ENCODE data around the gene VNN1.

The VNN1 gene

DNA sequence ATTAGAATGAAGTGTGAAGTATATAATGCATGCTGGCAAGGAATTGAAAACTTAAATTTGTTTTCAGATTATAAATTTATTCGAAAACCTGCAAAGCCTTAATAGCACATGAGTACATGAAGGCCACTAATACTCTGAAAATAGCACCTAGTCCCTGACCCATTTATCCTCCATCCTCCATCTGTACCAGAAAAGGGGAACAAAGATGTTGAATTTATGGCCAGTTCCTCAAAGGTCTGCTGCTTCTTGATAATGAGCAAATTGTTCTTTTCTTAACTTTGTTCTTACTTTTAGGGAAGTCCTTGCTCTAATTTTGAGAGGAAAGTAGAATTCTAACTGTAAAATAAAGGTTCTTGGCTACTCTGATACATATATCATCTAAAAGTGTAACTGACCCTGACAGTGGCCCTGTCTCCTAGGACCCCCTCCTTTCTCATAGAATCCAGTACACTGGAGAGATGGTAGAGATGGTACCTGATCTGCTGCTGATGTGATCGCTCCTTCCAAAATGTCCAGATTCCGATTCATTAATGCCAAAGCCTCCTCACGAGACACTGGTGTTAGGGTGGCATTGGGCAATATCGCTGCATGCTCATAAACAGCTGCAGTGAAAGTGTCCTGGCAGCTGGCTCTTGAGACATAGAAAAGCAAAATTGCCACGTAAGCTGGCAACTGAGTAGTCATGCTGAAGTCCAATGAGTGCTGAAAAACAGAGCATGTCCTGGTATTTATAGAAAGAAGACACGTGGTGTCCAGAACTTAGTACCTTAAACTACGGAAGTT, at the start of gene VNN1:
Gene VNN1 (minus strand): TSS at position 704 of the 783 bp plus-strand sequence. CDS start 20 bp downstream, at position 684.
- peak; percentile 4 to 58 for DNase-seq

DNA sequence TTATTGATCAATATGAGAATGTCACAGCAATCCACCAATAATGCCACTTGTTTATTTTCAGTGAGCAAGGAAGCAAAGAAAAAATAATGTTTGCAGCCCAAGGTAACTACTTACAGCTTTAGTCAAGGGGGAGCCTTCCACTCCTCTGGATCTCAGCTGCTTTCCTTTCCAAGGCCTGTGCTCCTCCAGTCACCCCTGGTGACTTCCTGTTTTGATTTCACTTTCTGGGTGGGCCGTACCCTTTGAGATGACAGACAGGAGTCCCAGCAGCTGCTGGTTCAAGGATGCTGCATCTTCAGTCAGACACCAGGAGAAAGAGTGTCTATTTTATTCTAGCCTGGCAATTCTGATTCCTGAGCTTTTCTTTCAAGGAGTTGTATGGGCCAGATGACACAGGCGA, 49.4 kb upstream of the VNN1 start:
- DNase-seq, result peak; percentile 50 to 63

GRCh38 chr6:132760256-132760655, 46.4 kb upstream of the VNN1 start:
- DNase-seq, result no peak

GRCh38 chr6:132758689-132759088, 44.8 kb upstream of the VNN1 start:
- DNase-seq, result no peak

DNA sequence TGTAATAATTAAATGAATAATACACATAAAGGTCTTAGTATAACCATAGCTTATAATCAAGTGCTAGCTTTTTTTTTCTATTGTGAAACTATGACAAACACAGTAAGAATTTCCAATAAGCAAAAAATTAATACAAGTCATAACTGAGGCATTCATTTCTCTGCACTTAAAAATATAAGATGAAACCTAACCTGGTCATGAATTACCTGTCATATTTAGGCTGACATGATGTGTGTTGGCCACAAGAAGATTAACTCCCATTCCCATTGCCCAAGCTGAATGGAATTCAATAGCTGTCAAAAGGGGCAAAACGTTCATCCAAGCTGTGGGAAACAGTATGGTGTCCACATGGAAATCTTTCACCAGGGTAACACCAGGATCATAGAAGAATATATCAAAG, 38.4 kb upstream of the VNN1 start:
- no peak for DNase-seq

- no peak for DNase-seq
Measured at GRCh38 chr6:132751828-132752227, 38.0 kb upstream of the VNN1 start.

GRCh38 chr6:132751306-132751705, 37.5 kb upstream of the VNN1 start:
- DNase-seq, result no peak

DNA sequence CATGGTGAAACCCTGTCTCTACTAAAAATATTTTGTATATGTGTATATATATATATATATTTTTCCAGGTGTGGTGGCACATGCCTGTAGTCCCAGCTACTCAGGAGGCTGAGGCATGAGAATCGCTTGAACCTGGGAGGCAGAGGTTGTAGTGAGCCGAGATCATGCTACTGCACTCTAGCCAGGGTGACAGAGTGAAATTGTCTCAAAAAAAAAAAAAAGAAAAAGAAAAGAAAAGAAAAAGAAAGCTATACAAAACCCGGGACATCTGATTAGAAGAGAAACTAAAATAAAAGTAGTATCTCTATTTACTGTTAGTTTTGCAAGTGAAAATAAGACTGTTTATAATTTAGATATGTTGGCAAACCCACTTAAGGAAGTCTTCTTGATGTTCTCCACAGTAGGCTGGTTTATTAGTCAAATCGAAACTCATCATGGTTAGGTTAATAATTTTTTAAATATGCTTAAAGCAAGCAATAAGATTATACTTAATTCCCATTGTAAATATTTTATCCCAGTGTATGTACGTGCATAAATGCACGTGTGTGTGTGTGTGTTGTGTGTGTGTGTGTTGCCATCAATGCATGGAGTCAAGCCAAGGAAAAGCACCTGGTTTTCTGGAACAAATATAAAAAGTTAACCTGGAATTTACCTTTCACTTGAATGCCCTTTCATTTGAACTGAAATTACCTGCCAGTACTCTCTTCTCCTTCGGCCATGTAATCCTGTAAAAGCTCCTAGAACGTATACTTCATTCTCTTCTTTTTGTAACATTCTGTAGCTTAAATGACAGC, 36.8 kb upstream of the VNN1 start:
- DNase-seq, result peak in 1 of 2 donors; percentile 26

- no peak for DNase-seq
Measured at GRCh38 chr6:132749111-132749510, 35.3 kb upstream of the VNN1 start.

- DNase-seq, result no peak
Measured at GRCh38 chr6:132748446-132748845, 34.6 kb upstream of the VNN1 start.

- peak in 1 of 2 donors; percentile 18 for DNase-seq
Measured at GRCh38 chr6:132746048-132746447, 32.2 kb upstream of the VNN1 start.

DNA sequence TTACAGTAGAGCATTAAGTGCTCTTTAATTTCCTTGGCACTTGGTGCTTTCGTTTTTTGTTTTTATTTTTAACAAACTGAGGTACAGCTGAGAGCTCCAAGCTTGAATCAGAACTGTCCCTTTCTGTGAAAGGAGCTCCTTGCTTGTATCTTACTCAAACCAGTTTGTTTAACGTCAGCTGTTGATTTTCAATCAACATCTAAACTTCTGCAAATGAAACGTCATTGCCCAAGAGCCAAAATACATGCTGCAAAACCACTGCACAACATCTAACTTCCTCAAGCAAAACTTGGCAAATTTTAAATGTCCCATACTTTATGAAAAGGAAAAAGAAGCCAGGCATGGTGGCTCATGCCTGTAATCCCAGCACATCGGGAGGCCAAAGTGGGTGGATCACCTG, 28.6 kb upstream of the VNN1 start:
- DNase-seq, result no peak

DNA sequence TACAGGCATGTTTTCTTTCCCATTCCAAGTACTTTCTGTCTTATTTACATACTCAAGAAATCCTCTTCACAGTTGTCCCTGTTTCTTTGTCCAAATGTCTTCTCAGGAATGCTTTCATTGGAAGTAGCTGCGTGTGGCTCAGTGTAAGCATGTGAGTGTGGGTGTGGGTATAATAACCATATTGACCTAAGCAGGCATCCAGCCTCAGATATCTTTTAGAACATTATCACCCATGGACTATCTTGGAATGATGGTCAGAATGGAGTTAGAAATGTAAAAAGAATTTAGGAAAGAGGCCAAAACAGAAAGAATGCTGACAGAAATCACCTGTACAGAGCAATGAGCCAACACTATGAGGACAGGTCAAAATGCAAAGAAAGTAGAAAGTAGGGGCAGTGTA, 27.4 kb upstream of the VNN1 start:
- no peak for DNase-seq

GRCh38 chr6:132736239-132736638, 22.4 kb upstream of the VNN1 start:
- no peak for DNase-seq

- peak in 1 of 2 donors; percentile 4 for DNase-seq
Measured at GRCh38 chr6:132734694-132735236, 20.9 kb upstream of the VNN1 start.

- no peak for DNase-seq
Measured at GRCh38 chr6:132733814-132734213, 20.0 kb upstream of the VNN1 start.

DNA sequence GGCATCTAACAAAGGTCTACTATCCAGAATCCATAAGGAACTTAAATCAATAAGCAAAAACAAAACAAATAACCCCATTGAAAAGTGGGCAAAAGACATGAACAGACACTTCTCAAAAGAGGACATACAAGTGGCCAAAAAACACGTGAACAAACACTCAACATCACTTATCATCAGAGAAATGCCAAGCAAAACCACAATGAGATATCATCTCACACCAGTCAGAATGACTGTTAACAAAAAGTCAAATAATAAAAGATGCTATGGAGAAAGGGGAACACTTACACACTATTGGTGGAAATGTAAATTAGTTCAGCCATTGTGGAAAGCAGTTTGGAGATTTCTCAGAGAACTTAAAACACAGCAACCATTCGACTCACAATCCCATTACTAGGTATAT, 19.4 kb upstream of the VNN1 start:
- no peak for DNase-seq

- no peak for DNase-seq
Measured at GRCh38 chr6:132731086-132731485, 17.2 kb upstream of the VNN1 start.

- DNase-seq, result no peak
Measured at GRCh38 chr6:132730560-132730959, 16.7 kb upstream of the VNN1 start.

DNA sequence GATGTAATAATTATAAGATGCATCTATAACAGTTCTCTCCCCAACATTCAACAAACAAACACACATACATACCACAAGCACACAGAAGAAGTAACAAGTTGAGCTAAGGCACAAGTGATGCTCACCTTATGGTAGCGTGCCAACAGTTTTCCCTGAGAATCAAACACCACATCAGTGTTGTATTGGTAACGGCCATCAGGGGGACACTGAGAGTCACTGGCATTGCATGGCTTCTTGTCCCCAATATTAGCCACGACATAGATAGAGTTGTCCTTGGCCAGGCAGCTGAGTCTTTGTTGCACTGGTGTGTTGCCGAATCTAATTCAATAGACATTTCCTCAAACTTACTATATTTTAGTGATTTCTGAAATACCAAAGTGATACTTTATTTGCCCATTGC, 14.8 kb upstream of the VNN1 start:
- DNase-seq, result no peak

- DNase-seq, result no peak
Measured at GRCh38 chr6:132726608-132726975, 12.7 kb upstream of the VNN1 start.

- DNase-seq, result no peak
Measured at GRCh38 chr6:132725947-132726607, 12.2 kb upstream of the VNN1 start.

- DNase-seq, result no peak
Measured at GRCh38 chr6:132725471-132725870, 11.6 kb upstream of the VNN1 start.
